Measurements from ENCODE around the gene TUNAR.

- peak; percentile 81 for TF ChIP-seq CTCF (conservative IDR thresholded peaks at IDR 0.05; ENCODE audit: low read length)
- no peak for TF ChIP-seq EZH2phosphoT487 (IDR thresholded peaks at IDR 0.05; ENCODE audit: borderline replicate concordance, low read depth, low read length)
Observed at GRCh38 chr14:95895720-95896119, 19.1 kb downstream of the TUNAR start.

All from OCI-LY7 (cell line).